Measurements from ENCODE around the gene CACNA1B.

DNA sequence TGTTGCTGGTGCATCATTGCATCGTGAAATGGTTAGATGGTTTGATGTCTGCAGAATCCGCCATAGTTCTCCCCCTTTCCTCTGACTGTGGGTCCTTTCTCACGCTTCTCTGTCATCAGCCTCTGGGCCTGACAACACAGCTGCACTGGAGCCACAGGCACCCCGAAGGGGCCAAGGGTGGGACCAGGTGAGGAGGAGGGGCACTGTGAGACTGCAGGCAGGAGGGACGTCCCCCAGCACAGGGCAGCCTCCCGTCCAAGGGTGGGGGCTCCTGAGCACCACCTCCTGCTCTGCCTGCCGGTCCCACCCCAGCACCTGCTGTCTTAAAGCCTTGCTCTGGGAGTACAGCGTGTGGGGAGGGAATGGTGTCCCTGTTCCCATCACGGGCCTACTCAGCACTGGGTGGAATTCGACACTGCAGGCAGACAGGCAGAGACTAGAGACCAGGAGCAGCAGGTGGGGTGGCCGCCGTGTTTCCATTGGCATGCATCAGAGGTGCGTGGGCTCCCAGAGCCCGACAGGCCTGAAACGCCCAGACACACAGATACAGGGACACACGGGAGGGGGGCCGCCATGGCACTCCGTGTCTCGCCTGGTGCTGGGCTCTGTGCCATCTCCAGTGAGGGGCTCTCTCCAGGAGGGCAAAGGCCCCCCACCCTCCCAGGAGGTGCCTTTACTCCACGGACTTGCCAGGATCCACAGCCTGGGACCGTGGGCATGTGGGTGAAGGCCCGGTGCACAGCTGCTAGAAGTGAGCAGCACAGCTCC lies 15.0 kb downstream of the CACNA1B start:
- TF ChIP-seq EP300 (IDR thresholded peaks at IDR 0.05) (no peak), CTCF (IDR thresholded peaks at IDR 0.05) (no peak), POLR2A (IDR thresholded peaks at IDR 0.05) (no peak), POLR2AphosphoS5 (IDR thresholded peaks at IDR 0.05) (no peak)

All from gastroesophageal sphincter (tissue), 3 donors.